Thyroid gland (tissue), 4 donors: ENCODE results near the gene ZBP1. TPM values are rescaled to one million over a fixed set of nuclear protein-coding genes. Genes with fewer than 3 reads are reported as not detected.

Experiments used
- DNase-seq, 2 donors: peaks; one replicate each; pipeline ENCODE4 v3.0.0-alpha.2; 2019
- H3K27ac ChIP-seq, 3 donors: fragments of 200-600 bp; sonication (generic); 1 replicate in 2 of 3; 2 replicates in 1 of 3; pipeline ENCODE4 v1.5.1; 2016 to 2019; ENCODE audit warnings: mild to moderate bottlenecking in 1 of 3, moderate library complexity in 1 of 3
- H3K27me3 ChIP-seq: fragments of 200-600 bp; sonication (generic); one replicate; pipeline ENCODE4 v1.5.1; 2019
- H3K36me3 ChIP-seq, 2 donors: fragments of 200-600 bp; sonication (generic); one replicate each; pipeline ENCODE4 v1.5.1; 2016 to 2019
- H3K4me1 ChIP-seq, 2 donors: fragments of 200-600 bp; sonication (generic); one replicate each; pipeline ENCODE4 v1.5.1; 2017 to 2019
- H3K4me3 ChIP-seq, 3 donors: fragments of 200-600 bp; sonication (generic); replicated peaks in 1 of 3; 1 replicate in 2 of 3; 2 replicates in 1 of 3; pipeline ENCODE4 v1.5.1; 2016; ENCODE audit warnings: mild to moderate bottlenecking in 1 of 3
- H3K9me3 ChIP-seq: fragments of 200-600 bp; sonication (generic); one replicate; pipeline ENCODE4 v1.5.1; 2017
- POLR2A ChIP-seq, 2 donors: fragments of 450-650 bp; IDR thresholded peaks; one replicate each; pipeline ENCODE4 v1.6.1; 2017; ENCODE audit warnings: antibody characterized with exemption in 2 of 2, mild to moderate bottlenecking in 2 of 2, moderate library complexity in 1 of 2
- WGBS, 2 donors: methylation state at CpG; one replicate each; pipeline ENCODE4 v1.1.5; 2017; 5-methylcytosine and 5-hydroxymethylcytosine counted together
- intact Hi-C: fragments of 100-400 bp; cut with DNase I; formaldehyde crosslinking; loops from one replicate; pipeline ENCODE4 v1.15.1; 2023
- total RNA-seq, 4 donors: library from RNA; depleted of rRNA; stranded (reverse); fragments of >200 nt; gene quantifications; one replicate each; pipeline ENCODE4 v1.2.3, GENCODE V29; 2016
- TF ChIP-seq, protein P1 (sequence below), 6 experiments: fragments of 200-600 bp in 3 of 6; fragments of 450-650 bp in 3 of 6; sonication (generic) in 3 of 6; IDR thresholded peaks; one replicate each; pipeline ENCODE4 v1.5.1; 2016 to 2019; ENCODE audit warnings: antibody characterized with exemption in 6 of 6, mild to moderate bottlenecking in 2 of 6, inconsistent platforms in 1 of 6, moderate library complexity in 1 of 6

Gene ZBP1
- total RNA-seq, 4 donors from 2014 or later = 0.33 to 1.5 (median 0.34) TPM; not detected in 1

DNA sequence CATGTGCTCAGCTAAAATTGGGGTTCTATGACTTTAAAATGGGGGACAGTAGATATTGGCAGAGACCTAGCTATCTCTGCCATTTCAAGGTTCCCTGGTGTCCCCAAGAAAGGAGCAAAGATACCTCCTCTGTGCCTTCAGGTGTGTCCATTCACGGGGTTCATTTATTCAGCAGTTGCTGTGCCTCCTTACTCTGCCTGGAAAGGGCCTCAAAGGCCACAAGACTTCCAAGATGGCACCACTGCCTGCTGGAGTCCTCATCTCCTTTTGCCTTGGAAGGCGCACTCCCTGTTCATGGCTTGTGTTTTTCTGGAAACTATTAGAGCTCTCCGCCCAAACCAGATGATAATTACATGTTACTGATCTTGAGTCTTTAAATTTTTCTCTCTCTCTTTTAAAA is 3.9 kb upstream of the ZBP1 start:
- no peak for DNase-seq
- no peak overlapping the region for H3K27ac ChIP-seq
- no peak overlapping the region for H3K4me3 ChIP-seq
- TF ChIP-seq, protein P1, sequence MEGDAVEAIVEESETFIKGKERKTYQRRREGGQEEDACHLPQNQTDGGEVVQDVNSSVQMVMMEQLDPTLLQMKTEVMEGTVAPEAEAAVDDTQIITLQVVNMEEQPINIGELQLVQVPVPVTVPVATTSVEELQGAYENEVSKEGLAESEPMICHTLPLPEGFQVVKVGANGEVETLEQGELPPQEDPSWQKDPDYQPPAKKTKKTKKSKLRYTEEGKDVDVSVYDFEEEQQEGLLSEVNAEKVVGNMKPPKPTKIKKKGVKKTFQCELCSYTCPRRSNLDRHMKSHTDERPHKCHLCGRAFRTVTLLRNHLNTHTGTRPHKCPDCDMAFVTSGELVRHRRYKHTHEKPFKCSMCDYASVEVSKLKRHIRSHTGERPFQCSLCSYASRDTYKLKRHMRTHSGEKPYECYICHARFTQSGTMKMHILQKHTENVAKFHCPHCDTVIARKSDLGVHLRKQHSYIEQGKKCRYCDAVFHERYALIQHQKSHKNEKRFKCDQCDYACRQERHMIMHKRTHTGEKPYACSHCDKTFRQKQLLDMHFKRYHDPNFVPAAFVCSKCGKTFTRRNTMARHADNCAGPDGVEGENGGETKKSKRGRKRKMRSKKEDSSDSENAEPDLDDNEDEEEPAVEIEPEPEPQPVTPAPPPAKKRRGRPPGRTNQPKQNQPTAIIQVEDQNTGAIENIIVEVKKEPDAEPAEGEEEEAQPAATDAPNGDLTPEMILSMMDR (IDR thresholded peaks at IDR 0.05) = no peak
- TF ChIP-seq POLR2A (IDR thresholded peaks at IDR 0.05) = no peak
- no peaks in the 10 kb centered on the region for H3K4me1 ChIP-seq
- H3K9me3 ChIP-seq = no peaks in the 10 kb centered on the region
- intact Hi-C loops = no loop called here
- H3K36me3 ChIP-seq = no peaks in the 10 kb centered on the region
- 85 to 94% methylated on average over 3 of the region's 3 CpGs for WGBS, 2 donors
- no peaks in the 10 kb centered on the region for H3K27me3 ChIP-seq

DNA sequence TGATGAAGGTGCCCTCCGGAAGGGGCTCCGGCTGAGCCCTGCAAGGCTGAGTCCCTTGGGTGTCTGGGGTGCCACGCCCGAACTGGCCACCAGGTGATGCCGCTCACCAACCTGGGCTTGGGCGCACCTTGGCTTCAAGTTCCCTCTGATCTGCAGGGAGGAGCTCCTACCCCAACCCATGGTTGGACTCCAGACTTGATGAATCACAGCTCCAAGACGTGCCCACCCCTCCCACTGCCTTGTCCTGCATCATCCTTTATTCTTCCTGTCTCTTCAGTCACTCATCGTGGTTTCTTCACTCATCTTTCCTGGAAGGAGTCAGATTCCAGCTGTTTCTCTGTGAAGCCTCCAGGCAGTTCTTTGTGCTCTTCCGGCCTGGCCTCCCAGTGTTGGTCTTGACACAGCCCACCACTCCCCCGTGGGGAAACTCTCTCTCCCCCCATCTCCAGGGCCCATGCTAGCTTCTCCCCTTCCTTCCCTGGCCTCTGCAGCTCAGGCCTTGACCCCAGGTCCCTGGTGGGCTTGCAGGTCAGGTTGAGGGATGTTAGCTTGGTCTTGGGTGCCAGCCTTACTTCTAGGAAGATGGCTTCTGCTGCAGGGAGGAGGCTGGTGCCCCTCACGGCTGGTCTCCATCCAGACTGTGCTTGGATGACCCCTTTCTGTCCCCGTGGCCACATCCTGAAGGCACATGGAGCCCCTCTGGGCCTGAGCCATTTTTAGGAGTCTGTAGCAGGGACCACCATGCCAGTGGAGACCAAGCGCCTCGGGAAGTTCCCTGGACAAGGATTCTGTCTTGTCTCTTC is 2.6 kb upstream of the ZBP1 start:
- WGBS, 2 donors = 59 to 61% methylated on average over 14 of the region's 14 CpGs
- Histone ChIP-seq H3K27ac (no peak overlapping the region), H3K4me3 (no peak overlapping the region), H3K27me3 (no peaks in the 10 kb centered on the region), H3K36me3 (no peaks in the 10 kb centered on the region), H3K9me3 (no peaks in the 10 kb centered on the region), H3K4me1 (peaks cover 0 to 10% of the 10 kb centered on the region in 2 donors)
- intact Hi-C loops = no loop called here
- TF ChIP-seq POLR2A (IDR thresholded peaks at IDR 0.05) = no peak
- TF ChIP-seq, protein P1 (IDR thresholded peaks at IDR 0.05) = peak in 5 of 6 experiments; percentile 44 to 84 (median 64)
- DNase-seq = peak; percentile 46 to 54

DNA sequence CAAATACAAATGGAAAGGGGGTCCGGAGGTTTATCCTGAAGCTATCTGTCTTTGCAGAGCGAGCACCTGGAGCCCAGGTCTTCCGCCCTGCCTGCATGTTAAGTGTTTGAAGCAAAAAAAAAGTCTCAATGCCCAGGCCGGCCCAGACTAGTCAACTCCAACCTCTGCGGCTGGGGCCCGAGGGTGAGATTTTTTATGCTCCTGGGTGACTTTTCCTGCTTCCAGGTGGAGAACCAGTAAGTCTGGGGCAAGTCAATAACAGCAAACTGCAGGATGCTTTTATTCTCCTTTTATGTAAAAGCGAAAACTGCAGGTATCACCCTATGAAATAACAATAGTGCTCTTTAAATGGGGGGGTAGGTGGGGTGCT is 2.0 kb upstream of the ZBP1 start:
- no peak overlapping the region for H3K4me3 ChIP-seq
- intact Hi-C loops = no loop called here
- WGBS, 2 donors = 67 to 71% methylated on average over 6 to 7 of the region's 7 CpGs
- DNase-seq = no peak
- TF ChIP-seq POLR2A (IDR thresholded peaks at IDR 0.05) = no peak
- no peaks in the 10 kb centered on the region for H3K9me3 ChIP-seq
- H3K4me1 ChIP-seq = peaks cover 0 to 11% of the 10 kb centered on the region in 2 donors
- no peaks in the 10 kb centered on the region for H3K36me3 ChIP-seq
- H3K27ac ChIP-seq = no peak overlapping the region
- H3K27me3 ChIP-seq = no peaks in the 10 kb centered on the region

DNA sequence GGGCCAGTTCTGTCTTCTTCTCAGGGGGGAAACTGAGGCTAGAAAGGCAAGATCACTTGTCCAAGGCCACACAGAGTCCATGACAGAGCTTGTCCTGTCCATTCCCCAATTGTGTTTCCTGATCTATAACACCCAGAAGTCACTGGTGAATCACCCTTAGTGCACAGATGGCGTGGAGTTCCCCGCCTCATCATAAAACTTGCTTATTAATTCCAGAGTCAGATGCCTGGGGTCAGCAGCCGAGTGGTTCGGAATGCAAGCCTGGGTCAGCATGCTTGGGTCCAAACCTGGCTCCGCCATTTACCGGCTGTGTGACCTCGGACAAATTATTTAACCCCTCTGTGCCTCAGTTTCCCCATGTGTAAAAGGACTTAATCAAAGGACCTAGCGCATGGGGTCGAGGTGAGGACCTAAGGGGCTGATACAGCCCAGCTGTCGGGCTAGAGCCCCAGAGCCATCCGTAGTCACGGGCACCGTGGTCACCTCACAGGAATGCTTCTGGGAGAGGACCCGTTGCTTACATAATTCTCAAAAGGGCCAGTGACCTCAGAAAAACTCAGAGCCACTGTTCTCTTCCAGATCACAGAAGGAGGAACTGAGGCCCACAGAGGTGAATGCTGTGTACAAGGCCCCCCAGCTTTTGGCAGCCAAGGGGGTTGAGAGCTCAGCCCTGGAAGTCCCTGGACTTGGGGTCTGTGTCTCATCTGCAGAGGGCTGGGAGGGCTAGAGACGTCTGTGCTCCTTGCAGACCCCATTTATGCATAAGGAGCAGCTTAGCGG is 1.4 kb upstream of the ZBP1 start:
- 86 to 92% methylated on average over 12 to 16 of the region's 16 CpGs for WGBS, 2 donors
- intact Hi-C loops = no loop called here
- Histone ChIP-seq H3K27me3 (no peaks in the 10 kb centered on the region), H3K4me3 (no peak overlapping the region), H3K36me3 (no peaks in the 10 kb centered on the region), H3K9me3 (no peaks in the 10 kb centered on the region), H3K4me1 (peaks cover 0 to 11% of the 10 kb centered on the region in 2 donors), H3K27ac (no peak overlapping the region)
- TF ChIP-seq, protein P1 (IDR thresholded peaks at IDR 0.05) = no peak
- TF ChIP-seq POLR2A (IDR thresholded peaks at IDR 0.05) = no peak
- DNase-seq = no peak

DNA sequence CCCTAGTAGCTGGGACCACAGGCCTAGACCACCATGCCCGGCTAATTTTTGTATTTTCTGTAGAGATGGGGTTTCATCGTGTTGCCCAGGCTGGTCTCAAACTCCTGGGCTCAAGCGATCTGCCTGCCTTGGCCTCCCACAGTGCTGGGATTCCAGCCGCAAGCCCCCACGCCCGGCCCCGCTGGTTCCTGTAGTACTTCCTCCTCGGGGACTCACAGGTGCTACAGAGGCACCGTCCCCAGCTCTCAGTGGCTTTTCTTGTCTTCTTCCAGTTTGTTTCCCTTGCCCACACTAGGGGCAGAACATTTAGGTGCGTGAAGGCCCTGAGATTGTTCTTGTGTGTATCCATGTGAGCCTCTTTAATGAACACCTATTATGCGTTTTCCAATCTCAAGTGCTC is 773 bp upstream of the ZBP1 start:
- peaks cover 0 to 11% of the 10 kb centered on the region in 2 donors for H3K4me1 ChIP-seq
- no peaks in the 10 kb centered on the region for H3K36me3 ChIP-seq
- TF ChIP-seq POLR2A (IDR thresholded peaks at IDR 0.05) = no peak
- TF ChIP-seq, protein P1 (IDR thresholded peaks at IDR 0.05) = no peak
- WGBS, 2 donors = 70 to 71% methylated on average over 11 of the region's 11 CpGs
- no peaks in the 10 kb centered on the region for H3K27me3 ChIP-seq
- H3K9me3 ChIP-seq = no peaks in the 10 kb centered on the region
- no peak for DNase-seq
- H3K27ac ChIP-seq = peak overlapping the region in 1 of 3 donors; percentile 2
- H3K4me3 ChIP-seq = no peak overlapping the region
- intact Hi-C loops = no loop called here
